Measurements from ENCODE around the gene SNRNP25. TPM values are rescaled to one million over a fixed set of nuclear protein-coding genes. Genes with fewer than 3 reads are reported as not detected.

The SNRNP25 gene
- total and polyA plus RNA-seq, 9 of the 15 experiments (the other 6 are each of a cell fraction or from before 2014, with no cell fraction given), result 59.0 to 176 (median 108) TPM

- TF ChIP-seq ZNF79 (CRISPR knock-in tag; IDR thresholded peaks at IDR 0.05; ENCODE audit: low read depth), result no peak
- TF ChIP-seq CTBP1 (IDR thresholded peaks at IDR 0.05; ENCODE audit: borderline replicate concordance), result no peak
- 0 out of 2 replicates have a peak, but pooled peaks have one; percentile 30 for TF ChIP-seq ZNF184 (CRISPR knock-in tag; IDR thresholded peaks at IDR 0.05)
- TF ChIP-seq IRF2 (CRISPR knock-in tag; IDR thresholded peaks at IDR 0.05), result no peak
- no peak for TF ChIP-seq CAMTA2 (CRISPR knock-in tag; conservative IDR thresholded peaks at IDR 0.05)
- TF ChIP-seq FOSL1 (tag; conservative IDR thresholded peaks at IDR 0.05), result no peak
- no peak for TF ChIP-seq ZNF134 (CRISPR knock-in tag; conservative IDR thresholded peaks at IDR 0.05)
- no peak for TF ChIP-seq FUS (optimal IDR thresholded peaks at IDR 0.05; ENCODE audit: low read depth, low read length)
- TF ChIP-seq PKNOX1 (IDR thresholded peaks at IDR 0.05), result no peak
- TF ChIP-seq DEAF1 (CRISPR knock-in tag; IDR thresholded peaks at IDR 0.05), result no peak
- TF ChIP-seq ARID1B (IDR thresholded peaks at IDR 0.05), result no peak
- no peak for TF ChIP-seq SPI1 (IDR thresholded peaks at IDR 0.05; ENCODE audit: borderline replicate concordance, low read depth, low read length)
Measured at GRCh38 chr16:77807-78443, 24.3 kb downstream of the SNRNP25 start, which contains the start of gene MPG (continued).
